GM15510 (cell line): Measurements from ENCODE around the gene CACNA2D3.

Source experiments
- POLR2A ChIP-seq: IDR thresholded peaks from 3 replicates; pipeline ENCODE4 v1.6.1; 2011; ENCODE audit warnings: borderline replicate concordance; ENCODE audit not compliant: insufficient read length; ENCODE audit errors: extremely low read depth

Gene CACNA2D3

GRCh38 chr3:54251705-54252104, 129.4 kb downstream of the CACNA2D3 start:
- no peak for TF ChIP-seq POLR2A

GRCh38 chr3:54257125-54257720, 134.9 kb downstream of the CACNA2D3 start:
- TF ChIP-seq POLR2A = no peak

GRCh38 chr3:54259636-54260035, 137.3 kb downstream of the CACNA2D3 start:
- no peak for TF ChIP-seq POLR2A

- TF ChIP-seq POLR2A = no peak
These were observed 138.8 kb downstream of the CACNA2D3 start for GRCh38 chr3:54261141-54261540.

GRCh38 chr3:54262541-54262940, 140.2 kb downstream of the CACNA2D3 start:
- TF ChIP-seq POLR2A = no peak

GRCh38 chr3:54262946-54263345, 140.6 kb downstream of the CACNA2D3 start:
- TF ChIP-seq POLR2A = no peak

- no peak for TF ChIP-seq POLR2A
These were observed 141.7 kb downstream of the CACNA2D3 start for GRCh38 chr3:54264050-54264449.

- TF ChIP-seq POLR2A = no peak
These were observed 148.6 kb downstream of the CACNA2D3 start for GRCh38 chr3:54270816-54271526.

GRCh38 chr3:54273791-54274190, 151.4 kb downstream of the CACNA2D3 start:
- no peak for TF ChIP-seq POLR2A

- TF ChIP-seq POLR2A = no peak
These were observed 152.3 kb downstream of the CACNA2D3 start for GRCh38 chr3:54274607-54275006.

- TF ChIP-seq POLR2A = no peak
These were observed 156.7 kb downstream of the CACNA2D3 start for GRCh38 chr3:54279005-54279583.

- TF ChIP-seq POLR2A = no peak
These were observed 161.1 kb downstream of the CACNA2D3 start for GRCh38 chr3:54283470-54283869.

- TF ChIP-seq POLR2A = no peak
These were observed 171.9 kb downstream of the CACNA2D3 start for GRCh38 chr3:54294214-54294613.

- no peak for TF ChIP-seq POLR2A
These were observed 174.2 kb downstream of the CACNA2D3 start for GRCh38 chr3:54296531-54296930.

GRCh38 chr3:54299169-54299935, 177.0 kb downstream of the CACNA2D3 start:
- no peak for TF ChIP-seq POLR2A

GRCh38 chr3:54303517-54304375, 181.4 kb downstream of the CACNA2D3 start:
- TF ChIP-seq POLR2A = no peak
